Left renal cortex interstitium (tissue), 4 donors: ENCODE results near the gene SLC38A9. TPM values are rescaled to one million over a fixed set of nuclear protein-coding genes. Genes with fewer than 3 reads are reported as not detected.
"Not testable (repeated sequence)": the region's sequence is repeated elsewhere in the genome, so short reads cannot be mapped to it uniquely, and the experiment has no call there.

ENCODE experiments used
- DNase-seq, 4 donors: peaks; one replicate each; pipeline ENCODE4 v3.0.0-alpha.2; 2013; ENCODE audit warnings: low read depth in 4 of 4, low spot score in 2 of 4, missing footprints in 1 of 4
- polyA plus RNA-seq, 4 donors: library from polyadenylated mRNA; unstranded; fragments of 120-200 nt; gene quantifications; one replicate each; pipeline ENCODE4 v1.2.1, GENCODE V29; 2013; ENCODE audit not compliant: insufficient read length in 4 of 4

The SLC38A9 gene
- polyA plus RNA-seq, 4 donors, result 25.9 to 35.4 (median 32.4) TPM

DNA sequence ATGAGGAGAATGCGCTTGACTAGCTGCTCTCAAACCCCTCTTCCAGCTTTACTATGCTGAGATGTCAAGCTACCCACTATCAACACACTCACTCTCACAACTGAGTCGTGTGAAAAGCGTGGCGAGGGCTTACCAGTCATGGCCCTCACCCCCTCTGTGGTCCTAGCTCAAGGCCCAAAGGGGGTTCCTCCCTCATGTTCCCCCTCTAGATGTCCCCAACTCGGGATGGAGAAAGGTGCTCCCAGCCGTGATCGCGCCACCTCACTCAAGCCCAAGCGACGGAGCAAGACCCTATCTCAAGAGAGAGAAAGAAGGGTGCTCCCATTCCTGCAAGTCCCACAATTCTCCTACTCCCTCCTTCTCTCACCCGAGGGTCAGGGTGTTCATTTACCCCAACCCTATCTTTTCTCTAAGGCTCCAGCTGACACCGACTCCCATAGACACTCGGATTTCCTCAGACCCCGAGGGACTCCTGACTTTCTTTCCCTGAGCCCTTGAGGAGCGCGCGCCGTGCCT, 559 bp downstream of the SLC38A9 start:
- no peak for DNase-seq

DNA sequence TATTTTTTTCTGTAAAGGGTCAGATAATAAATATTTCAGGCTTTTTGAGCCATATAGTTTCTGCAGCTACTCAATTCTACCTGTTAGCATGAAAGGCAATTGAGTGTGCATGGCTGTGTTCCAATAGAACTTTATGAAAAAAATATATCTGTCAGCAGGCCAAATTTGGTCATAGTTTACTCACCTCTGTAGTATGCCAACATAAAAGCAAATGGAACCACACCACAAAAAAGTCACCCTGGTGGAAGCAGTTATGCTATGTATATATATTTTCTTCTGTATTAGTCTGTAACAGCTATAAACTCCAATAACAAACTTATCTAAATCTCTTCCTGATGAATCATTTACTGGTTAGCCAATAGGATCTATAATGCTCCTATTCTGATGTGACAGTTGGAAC, 3.4 kb downstream of the SLC38A9 start:
- no peak for DNase-seq

DNA sequence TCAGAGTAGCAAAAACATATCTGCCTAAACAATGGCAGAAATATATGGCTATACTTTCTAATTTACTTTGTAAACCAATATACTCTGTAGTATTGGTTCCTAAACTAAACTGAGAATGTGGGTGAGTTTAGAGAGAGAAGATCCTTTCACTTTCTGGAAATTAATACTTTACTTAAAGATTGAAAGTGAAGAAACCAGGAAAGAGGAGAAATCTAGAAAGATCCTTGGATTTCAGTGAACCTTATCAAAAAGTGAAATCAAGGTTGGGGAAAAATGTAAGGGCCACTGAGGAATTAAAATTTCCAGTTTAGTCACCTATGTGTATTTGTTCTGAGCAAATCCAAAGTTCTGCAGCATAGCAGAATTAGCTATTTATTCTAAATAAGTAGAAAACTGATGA, 5.9 kb downstream of the SLC38A9 start:
- DNase-seq, result no peak

DNA sequence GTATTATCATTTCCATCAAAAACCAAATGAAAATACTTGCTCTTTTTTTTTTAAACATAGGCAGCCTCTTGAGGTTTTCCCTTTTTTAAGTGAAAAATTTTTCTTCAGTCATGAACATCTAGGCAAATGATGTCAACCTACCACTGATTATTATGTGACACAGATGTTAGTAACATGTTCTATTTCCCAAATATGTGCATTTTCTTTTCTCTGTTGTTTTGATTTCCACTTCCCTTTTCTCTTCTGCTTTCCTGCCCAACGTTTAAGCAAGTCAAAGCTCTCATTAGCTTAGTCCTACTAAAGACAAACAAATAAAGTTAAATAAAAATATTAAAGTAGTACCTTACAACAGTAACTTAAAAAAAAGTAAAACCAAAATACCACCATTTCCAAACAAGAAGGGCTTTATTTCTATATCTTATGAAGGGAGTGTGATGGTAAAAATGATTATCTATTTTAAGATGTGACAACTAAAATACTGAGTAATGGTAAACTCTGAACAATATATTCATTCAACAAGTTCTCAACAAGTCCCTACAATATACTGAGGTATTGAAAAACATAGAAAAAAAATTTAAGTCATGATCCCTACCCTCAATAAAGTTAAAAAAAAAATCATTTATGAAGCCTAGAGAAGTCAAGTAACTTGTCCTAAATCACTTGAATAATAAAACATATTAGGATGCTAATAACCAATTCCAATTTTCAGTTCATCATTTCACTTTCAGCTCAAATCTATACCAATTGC, 9.4 kb downstream of the SLC38A9 start:
- DNase-seq, result no peak

DNA sequence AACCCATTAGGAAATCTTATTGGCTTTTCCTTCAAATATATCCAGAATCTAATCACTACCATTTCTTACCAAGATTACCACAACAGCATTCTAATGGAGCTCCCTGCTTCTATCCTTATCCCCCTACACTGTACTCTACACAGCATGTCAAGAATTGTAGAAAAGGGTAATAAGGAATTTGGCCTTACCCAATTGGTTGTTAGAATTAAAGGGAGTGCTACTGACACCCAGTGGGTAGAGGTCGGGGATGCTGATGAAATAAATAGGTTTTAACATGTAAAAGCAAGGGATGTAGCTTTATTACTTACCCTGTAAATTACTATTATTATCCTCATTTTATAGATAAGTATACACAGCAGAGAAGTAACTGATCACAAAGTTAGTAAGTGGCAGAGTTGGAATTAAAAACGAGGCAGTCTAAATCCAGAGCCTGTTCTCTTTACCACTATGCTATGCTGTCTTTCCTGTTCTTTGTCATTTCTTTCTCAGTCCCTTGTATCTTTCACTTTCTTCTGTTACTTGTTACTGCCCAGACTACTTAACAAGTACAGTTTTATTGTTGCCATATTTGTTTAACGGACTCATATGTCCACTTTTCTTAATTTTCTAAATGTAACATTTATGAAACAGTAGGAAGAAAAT, 10.5 kb downstream of the SLC38A9 start:
- DNase-seq, result no peak

DNA sequence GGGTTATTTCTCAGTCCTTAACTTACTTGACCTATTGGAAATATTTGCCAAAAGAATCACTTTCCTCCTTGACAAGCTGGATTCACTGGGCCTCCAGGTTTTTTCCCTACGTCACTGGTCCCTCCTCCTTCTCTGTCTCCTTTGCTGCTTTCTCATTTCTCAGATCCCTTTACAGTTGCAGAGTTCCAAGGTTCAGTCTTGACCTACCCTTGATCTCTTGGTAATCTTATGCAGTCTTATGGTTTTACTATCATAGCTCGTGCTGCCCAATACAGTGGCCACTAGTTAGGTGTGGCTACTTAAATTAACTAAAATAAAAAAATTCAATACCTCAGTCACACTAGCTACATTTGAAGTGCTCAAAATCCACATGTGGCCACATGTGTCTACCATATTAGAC, 11.4 kb downstream of the SLC38A9 start:
- no peak for DNase-seq

GRCh38 chr5:55699041-55699688, 13.0 kb downstream of the SLC38A9 start:
- DNase-seq, result no peak

GRCh38 chr5:55696704-55697103, 15.4 kb downstream of the SLC38A9 start:
- DNase-seq, result not testable (repeated sequence)

- no peak for DNase-seq
Observed at GRCh38 chr5:55694152-55694830, 17.8 kb downstream of the SLC38A9 start.

DNA sequence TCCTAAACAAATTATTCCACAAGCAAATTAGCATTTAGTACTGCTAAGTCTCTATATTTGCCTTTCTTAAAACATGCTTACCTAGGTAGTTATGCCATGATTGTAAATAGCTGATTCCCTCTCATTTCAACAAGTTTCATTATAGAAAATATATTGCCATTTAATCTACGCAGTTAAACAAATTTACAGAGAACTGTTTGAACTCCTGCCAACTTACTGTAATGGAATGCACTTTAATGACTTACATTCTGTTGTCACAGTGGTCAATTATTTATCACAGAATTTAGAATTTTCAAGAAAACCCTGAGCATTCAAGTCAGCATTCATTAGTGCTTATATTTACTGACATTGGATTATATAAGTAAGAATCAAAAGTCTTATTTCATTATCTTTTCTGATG, 19.6 kb downstream of the SLC38A9 start:
- no peak for DNase-seq

DNA sequence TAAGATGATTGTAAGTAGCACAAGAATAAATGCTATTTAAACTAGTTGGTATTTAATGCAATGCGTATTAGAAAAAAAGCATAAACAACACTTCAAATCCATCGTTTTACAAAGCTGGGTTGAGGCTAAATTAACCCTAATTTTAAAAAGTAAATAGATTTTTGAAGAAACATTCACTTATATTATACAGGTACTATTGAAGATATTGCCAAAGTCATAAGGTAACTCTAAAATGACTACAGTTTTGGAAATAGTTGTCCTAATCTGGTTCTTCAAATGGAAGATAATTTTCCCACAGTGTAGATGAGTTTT, 20.1 kb downstream of the SLC38A9 start:
- DNase-seq, result no peak

GRCh38 chr5:55691265-55692105, 20.6 kb downstream of the SLC38A9 start:
- peak in 1 of 4 donors; percentile 40 for DNase-seq

GRCh38 chr5:55682071-55682470, 30.1 kb downstream of the SLC38A9 start:
- no peak for DNase-seq

GRCh38 chr5:55681301-55681700, 30.8 kb downstream of the SLC38A9 start:
- no peak for DNase-seq

DNA sequence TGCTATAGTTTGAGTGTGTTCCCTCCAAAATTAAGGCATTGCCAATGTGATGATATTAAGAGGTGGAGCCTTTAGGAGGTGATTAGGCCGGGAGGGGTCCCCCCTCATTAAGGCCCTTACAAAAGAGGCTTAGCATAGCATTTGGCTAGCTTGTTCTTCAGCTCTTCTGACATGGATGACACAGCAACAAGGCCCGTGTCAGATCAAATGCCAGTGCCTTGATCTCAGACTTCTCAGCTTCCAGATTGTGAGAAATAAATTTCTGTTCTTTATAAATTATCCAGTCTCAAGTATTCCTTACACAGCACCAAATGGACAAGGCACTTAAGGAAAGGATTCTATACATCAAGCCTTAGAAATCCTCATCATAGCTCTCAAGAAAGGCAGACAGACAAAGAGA, 31.8 kb downstream of the SLC38A9 start:
- DNase-seq, result no peak

GRCh38 chr5:55679556-55679955, 32.6 kb downstream of the SLC38A9 start:
- DNase-seq, result no peak

DNA sequence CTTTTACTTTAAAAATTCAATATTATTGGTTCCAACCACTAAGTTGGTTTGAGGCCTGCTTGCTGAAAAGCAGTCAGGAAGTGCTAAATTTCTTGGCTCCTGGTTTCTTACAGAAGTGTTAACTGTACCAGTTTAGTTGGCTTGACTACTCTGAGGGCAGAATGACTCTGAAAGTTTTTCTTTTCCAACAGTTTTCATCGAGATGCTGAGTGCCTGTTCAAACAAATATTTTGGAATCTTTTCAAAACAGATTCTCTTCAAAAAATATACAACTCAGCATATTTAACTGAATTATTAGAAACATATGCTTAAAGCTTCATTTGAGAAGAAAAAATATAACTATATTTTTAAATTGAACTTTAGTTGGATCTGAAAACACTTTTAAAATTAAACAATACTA, 37.0 kb downstream of the SLC38A9 start:
- DNase-seq, result no peak

GRCh38 chr5:55674340-55674739, 37.8 kb downstream of the SLC38A9 start:
- no peak for DNase-seq

DNA sequence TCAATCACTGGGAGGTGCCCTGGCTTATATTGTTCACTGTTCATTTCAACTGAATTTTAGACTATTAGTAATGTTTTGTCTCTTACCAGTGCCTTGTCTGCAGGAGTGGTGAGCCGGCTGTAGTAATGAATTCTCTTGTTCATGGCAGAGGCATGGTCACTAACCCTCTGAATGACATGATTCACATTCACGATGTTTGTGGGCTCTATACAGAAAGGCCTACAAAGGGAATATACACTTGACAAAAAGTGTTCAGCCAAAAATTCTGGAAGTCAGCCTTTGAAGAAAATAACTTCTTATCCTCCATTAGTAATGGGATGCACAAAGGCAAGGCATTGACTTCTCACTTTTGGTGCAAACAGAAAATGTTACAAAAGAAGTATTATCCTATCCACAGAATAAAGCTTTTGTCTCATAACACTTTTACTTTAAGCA, 39.6 kb downstream of the SLC38A9 start:
- DNase-seq, result no peak

DNA sequence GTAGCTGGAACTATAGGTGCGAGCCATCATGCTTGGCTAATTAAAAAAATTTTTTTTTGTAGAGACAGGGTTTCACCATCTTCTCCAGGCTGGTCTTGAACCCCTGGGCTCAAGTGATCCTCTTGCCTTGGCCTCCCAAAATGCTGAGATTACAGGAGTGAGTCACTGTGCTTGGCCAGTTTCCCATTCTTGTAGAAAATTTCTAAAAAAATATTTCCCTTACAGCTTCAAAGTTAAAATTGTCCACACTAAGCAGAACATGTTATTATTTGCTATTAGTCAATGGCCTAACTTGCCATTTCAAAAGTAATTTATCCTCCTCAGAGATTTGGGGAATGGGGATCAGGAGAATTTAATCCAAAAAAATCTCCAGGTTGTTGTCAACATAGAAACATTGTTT, 40.1 kb downstream of the SLC38A9 start:
- no peak for DNase-seq
